Effector memory CD8-positive, alpha-beta T cell (primary cell): ENCODE data around the gene BNIP3.
"Not testable (repeated sequence)": the region's sequence is repeated elsewhere in the genome, so short reads cannot be mapped to it uniquely, and the experiment has no call there.

Experiments used
- ATAC-seq: fragments of 150-1000 bp; cut with Tn5 transposase; replicated peaks from 2 replicates; pipeline ENCODE4 v1.10.0; 2021; ENCODE audit warnings: mild to moderate bottlenecking, moderate library complexity
- DNase-seq, 3 experiments: peaks; one replicate each; pipeline ENCODE4 v3.0.0; 2021
- H3K27ac Mint-ChIP-seq, 2 donors: one replicate each; pipeline ENCODE4 v1.8.0; 2022; ENCODE audit warnings: mild to moderate bottlenecking in 2 of 2, mixed read lengths in 2 of 2, moderate library complexity in 2 of 2
- H3K27me3 Mint-ChIP-seq, 2 donors: one replicate each; pipeline ENCODE4 v1.8.0; 2022; ENCODE audit warnings: mixed read lengths in 2 of 2
- H3K36me3 Mint-ChIP-seq: one replicate; pipeline ENCODE4 v1.8.0; 2022; ENCODE audit warnings: mild to moderate bottlenecking, moderate library complexity, mixed read lengths; ENCODE audit not compliant: insufficient read depth
- H3K4me1 Mint-ChIP-seq, 2 donors: one replicate each; pipeline ENCODE4 v1.8.0; 2022; ENCODE audit warnings: low read depth in 2 of 2, mixed read lengths in 2 of 2
- H3K4me3 Mint-ChIP-seq, 2 donors: one replicate each; pipeline ENCODE4 v1.8.0; 2022; ENCODE audit warnings: mild to moderate bottlenecking in 2 of 2, mixed read lengths in 2 of 2, moderate library complexity in 2 of 2
- H3K9me3 Mint-ChIP-seq, 2 donors: one replicate each; pipeline ENCODE4 v1.8.0; 2022; ENCODE audit warnings: mixed read lengths in 2 of 2

The BNIP3 gene

GRCh38 chr10:131997366-131998049 is 15.8 kb upstream of the BNIP3 start:
- Mint-ChIP-seq H3K9me3 (no peaks in the 10 kb centered on the region), H3K27me3 (peaks cover 6 to 21% of the 10 kb centered on the region in 2 donors), H3K4me3 (no peak overlapping the region), H3K27ac (no peak overlapping the region), H3K36me3 (peaks cover 6% of the 10 kb centered on the region), H3K4me1 (no peaks in the 10 kb centered on the region)
- ATAC-seq, result no peak
- no peak for DNase-seq

- H3K9me3 Mint-ChIP-seq, result no peaks in the 10 kb centered on the region
- H3K36me3 Mint-ChIP-seq, result peaks cover 6% of the 10 kb centered on the region
- H3K27me3 Mint-ChIP-seq, result peaks cover 0 to 15% of the 10 kb centered on the region in 2 donors
- H3K4me3 Mint-ChIP-seq, result no peak overlapping the region
- no peak for DNase-seq
- peak overlapping the region in 1 of 2 donors; percentile 69 for H3K27ac Mint-ChIP-seq
- no peaks in the 10 kb centered on the region for H3K4me1 Mint-ChIP-seq
- no peak for ATAC-seq
Measured at GRCh38 chr10:131996466-131997365, 15.0 kb upstream of the BNIP3 start.

DNA sequence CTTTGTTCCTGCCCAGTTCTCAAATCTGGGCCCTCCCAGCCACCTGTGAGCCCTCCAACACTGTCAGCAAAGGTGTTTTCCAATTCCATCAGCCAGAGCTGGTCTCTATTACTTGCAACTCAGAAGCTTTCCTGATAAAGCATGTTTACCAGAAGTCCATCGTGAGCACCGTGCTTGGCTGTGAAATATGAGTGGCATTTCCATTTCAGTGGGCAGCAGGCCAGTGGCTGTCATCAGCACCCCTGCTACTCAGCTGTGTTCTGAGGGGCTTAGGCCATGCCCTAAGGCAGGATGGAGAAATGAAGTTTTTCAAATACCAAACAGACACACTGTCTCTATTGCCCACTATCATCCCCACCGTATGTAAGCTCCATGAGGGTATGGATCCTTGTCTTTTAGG is 12.7 kb upstream of the BNIP3 start:
- ATAC-seq (no peak), DNase-seq (no peak)
- Mint-ChIP-seq H3K27ac (no peak overlapping the region), H3K36me3 (peaks cover 6% of the 10 kb centered on the region), H3K27me3 (peaks cover 0 to 8% of the 10 kb centered on the region in 2 donors), H3K9me3 (no peaks in the 10 kb centered on the region), H3K4me3 (no peak overlapping the region), H3K4me1 (no peaks in the 10 kb centered on the region)

GRCh38 chr10:131993275-131993674 is 11.6 kb upstream of the BNIP3 start:
- Mint-ChIP-seq H3K36me3 (peaks cover 6% of the 10 kb centered on the region), H3K4me3 (no peak overlapping the region), H3K4me1 (no peaks in the 10 kb centered on the region), H3K9me3 (no peaks in the 10 kb centered on the region), H3K27ac (no peak overlapping the region), H3K27me3 (peaks cover 0 to 8% of the 10 kb centered on the region in 2 donors)
- DNase-seq (no peak), ATAC-seq (no peak)

- ATAC-seq (no peak), DNase-seq (no peak)
- H3K27me3 Mint-ChIP-seq, result peaks cover 0 to 4% of the 10 kb centered on the region in 2 donors
- no peaks in the 10 kb centered on the region for H3K4me1 Mint-ChIP-seq
- H3K9me3 Mint-ChIP-seq, result no peaks in the 10 kb centered on the region
- H3K27ac Mint-ChIP-seq, result no peak overlapping the region
- peaks cover 3% of the 10 kb centered on the region for H3K36me3 Mint-ChIP-seq
- no peak overlapping the region for H3K4me3 Mint-ChIP-seq
Measured at GRCh38 chr10:131991726-131992125, 10.0 kb upstream of the BNIP3 start.

DNA sequence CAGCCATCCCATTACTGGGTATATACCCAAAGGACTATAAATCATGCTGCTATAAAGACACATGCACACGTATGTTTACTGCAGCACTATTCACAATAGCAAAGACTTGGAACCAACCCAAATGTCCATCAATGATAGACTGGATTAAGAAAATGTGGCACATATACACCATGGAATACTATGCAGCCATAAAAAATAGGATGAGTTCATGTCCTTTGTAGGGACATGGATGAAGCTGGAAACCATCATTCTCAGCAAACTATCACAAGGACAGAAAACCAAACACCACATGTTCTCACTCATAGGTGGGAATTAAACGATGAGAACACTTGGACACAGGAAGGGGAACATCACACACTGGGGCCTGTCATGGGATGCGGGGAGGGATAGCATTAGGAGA is 6.1 kb upstream of the BNIP3 start:
- ATAC-seq, H3K27me3 Mint-ChIP-seq, H3K4me1 Mint-ChIP-seq, DNase-seq, H3K9me3 Mint-ChIP-seq, H3K36me3 Mint-ChIP-seq, H3K27ac Mint-ChIP-seq, H3K4me3 Mint-ChIP-seq: not testable (repeated sequence)

GRCh38 chr10:131987301-131987700 is 5.6 kb upstream of the BNIP3 start:
- ATAC-seq, H3K4me1 Mint-ChIP-seq, H3K36me3 Mint-ChIP-seq, H3K27ac Mint-ChIP-seq, H3K4me3 Mint-ChIP-seq, H3K9me3 Mint-ChIP-seq, DNase-seq, H3K27me3 Mint-ChIP-seq: not testable (repeated sequence)

DNA sequence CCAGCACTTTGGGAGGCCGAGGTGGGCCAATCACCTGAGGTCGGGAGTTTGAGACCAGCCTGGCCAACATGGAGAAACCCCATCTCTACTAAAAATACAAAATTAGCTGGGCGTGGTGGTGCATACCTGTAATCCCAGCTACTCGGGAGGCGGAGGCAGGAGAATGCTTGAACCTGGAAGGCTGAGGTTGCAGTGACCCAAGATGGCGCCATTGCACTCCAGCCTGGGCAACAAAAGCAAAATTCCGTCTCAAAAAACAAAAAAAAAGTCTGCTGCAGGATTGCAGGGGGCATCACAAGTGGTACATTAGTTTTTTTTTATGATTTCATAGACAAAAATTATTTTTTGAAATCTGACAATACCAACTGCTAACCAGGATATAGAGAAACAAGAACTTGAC is 5.1 kb upstream of the BNIP3 start:
- not testable (repeated sequence) for H3K27me3 Mint-ChIP-seq, H3K4me1 Mint-ChIP-seq, H3K9me3 Mint-ChIP-seq, H3K27ac Mint-ChIP-seq, H3K4me3 Mint-ChIP-seq, H3K36me3 Mint-ChIP-seq, DNase-seq, ATAC-seq

DNA sequence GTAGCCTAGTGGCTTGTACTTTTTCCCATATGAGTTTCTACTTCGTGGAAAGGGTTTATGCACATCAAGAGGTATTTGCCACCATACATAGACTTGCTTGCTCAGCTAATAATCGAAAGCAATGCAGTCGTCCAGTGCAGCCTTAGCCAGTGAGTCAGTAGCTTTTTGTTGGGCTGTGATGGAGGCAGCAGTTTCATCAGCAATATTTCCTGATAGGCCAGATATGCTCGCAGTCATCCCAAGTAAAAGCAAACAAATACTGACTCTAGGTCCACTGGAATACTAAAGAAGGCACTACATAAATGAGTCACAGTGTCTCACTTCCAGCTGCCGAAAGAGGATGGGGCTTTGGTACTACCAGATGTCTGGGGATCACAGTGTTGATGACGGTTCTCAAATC is 2.1 kb upstream of the BNIP3 start:
- H3K9me3 Mint-ChIP-seq, result no peaks in the 10 kb centered on the region
- H3K27ac Mint-ChIP-seq, result no peak overlapping the region
- H3K27me3 Mint-ChIP-seq, result no peaks in the 10 kb centered on the region
- no peak for DNase-seq
- peaks cover 16 to 18% of the 10 kb centered on the region in 2 donors for H3K4me1 Mint-ChIP-seq
- H3K4me3 Mint-ChIP-seq, result peak overlapping the region in 1 of 2 donors; percentile 68
- ATAC-seq, result no peak
- H3K36me3 Mint-ChIP-seq, result peaks cover 3% of the 10 kb centered on the region

- peak overlapping the region in 1 of 2 donors; percentile 8 for H3K27ac Mint-ChIP-seq
- DNase-seq (no peak), ATAC-seq (no peak)
- H3K4me1 Mint-ChIP-seq, result peaks cover 20 to 24% of the 10 kb centered on the region in 2 donors
- no peaks in the 10 kb centered on the region for H3K9me3 Mint-ChIP-seq
- H3K27me3 Mint-ChIP-seq, result no peaks in the 10 kb centered on the region
- H3K36me3 Mint-ChIP-seq, result peaks cover 3% of the 10 kb centered on the region
- peak overlapping the region; percentile 67 to 68 for H3K4me3 Mint-ChIP-seq
Measured at GRCh38 chr10:131982796-131983195, 1.1 kb upstream of the BNIP3 start.

DNA sequence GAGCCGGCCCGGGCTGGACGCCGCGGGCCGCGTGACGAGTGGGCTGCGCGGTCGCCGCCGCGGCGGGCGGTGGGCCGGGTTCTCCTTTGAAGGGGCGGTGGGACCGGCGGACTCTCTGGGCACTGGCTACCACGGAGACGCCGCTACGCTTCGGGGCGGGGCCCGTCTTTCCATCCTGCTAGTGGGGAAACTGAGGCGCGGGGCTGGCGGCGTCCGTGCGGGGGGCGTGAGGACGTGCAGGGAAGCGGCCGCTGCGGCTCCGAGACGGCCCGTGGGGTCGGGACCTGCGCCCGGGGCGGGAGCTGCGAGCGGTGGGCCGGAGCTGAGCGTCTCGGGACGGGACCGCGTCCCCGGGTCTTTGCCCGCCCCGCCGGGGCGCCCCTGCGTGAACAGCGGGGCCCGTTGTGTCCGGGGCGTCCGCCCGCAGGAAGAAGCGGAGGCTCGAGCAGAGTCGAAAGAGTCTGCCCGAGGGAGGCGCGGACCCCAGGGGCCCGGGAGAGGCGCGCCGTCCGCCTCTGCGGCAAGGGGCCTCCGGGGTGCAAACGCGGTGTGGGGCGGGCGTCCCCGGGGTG is 548 bp upstream of the BNIP3 start:
- Mint-ChIP-seq H3K27me3 (no peaks in the 10 kb centered on the region), H3K36me3 (peaks cover 3% of the 10 kb centered on the region), H3K9me3 (no peaks in the 10 kb centered on the region), H3K27ac (peak overlapping the region in 1 of 2 donors; percentile 51), H3K4me1 (peaks cover 20 to 24% of the 10 kb centered on the region in 2 donors), H3K4me3 (peak overlapping the region; percentile 82)
- peak; percentile 12 for ATAC-seq
- peak in 1 of 3 experiments; percentile 15 for DNase-seq

DNA sequence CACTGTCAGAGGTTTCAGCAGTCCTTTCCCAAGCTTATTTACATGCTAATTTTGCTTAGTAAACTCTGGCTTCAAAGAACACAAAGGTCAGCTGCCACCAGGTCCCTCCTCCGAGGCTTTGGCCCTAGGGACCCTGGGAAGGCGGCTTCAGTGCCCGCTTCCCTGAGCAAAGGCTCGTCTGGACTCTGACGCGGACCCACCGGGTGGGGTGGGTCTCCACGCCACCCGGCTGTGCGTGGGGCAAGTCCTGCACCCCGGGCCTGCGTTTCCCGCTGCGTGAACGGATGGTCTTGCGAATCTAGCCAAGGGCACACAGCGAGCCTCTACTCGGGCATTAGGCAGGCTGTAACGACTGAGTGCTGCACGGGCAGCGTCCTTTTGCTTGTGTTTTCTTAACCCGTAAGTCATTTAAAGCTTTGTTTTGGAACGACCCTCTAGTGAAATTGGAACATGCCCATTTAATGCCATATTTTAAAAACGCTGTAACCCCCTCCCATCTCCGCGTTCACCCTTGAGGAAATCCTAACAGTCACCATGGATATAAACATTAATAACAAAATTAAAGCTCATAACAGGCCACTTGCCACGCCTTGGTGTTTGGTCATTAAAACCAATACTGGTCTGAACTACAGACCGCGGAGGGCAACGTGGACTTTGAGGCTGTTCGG is 828 bp downstream of the BNIP3 start:
- peaks cover 3% of the 10 kb centered on the region for H3K36me3 Mint-ChIP-seq
- no peaks in the 10 kb centered on the region for H3K9me3 Mint-ChIP-seq
- no peaks in the 10 kb centered on the region for H3K27me3 Mint-ChIP-seq
- peak overlapping the region; percentile 82 for H3K4me3 Mint-ChIP-seq
- H3K4me1 Mint-ChIP-seq, result peaks cover 29 to 35% of the 10 kb centered on the region in 2 donors
- peak overlapping the region in 1 of 2 donors; percentile 41 for H3K27ac Mint-ChIP-seq
- ATAC-seq (no peak), DNase-seq (no peak)

DNA sequence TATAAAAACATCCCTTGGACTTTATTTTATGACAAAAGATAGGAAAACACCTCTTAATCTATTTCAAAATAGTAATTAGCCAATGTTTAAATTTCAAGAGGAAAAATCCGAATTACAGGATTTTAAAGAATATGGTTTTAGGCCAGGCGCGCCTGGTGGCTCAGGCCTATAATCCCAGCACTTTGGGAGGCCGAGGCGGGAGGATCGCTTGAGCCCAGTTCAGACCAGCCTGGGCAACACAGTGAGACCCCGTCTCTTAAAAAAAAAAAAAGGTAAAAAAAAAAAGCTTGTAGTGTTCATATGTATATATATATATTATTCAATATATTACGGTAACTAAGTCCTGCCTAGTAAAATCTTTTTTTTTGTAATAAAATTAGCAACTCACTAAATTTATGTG is 1.4 kb downstream of the BNIP3 start:
- Mint-ChIP-seq H3K27me3 (no peaks in the 10 kb centered on the region), H3K4me3 (peak overlapping the region; percentile 45 to 68), H3K4me1 (peaks cover 30 to 41% of the 10 kb centered on the region in 2 donors), H3K27ac (peak overlapping the region in 1 of 2 donors; percentile 49), H3K9me3 (no peaks in the 10 kb centered on the region), H3K36me3 (peaks cover 3% of the 10 kb centered on the region)
- DNase-seq, result no peak
- ATAC-seq, result no peak
